GM12878 (cell line): ENCODE measurements around the gene ARVCF.

Experiments
- CREB1 ChIP-seq: IDR thresholded peaks from 2 replicates; pipeline ENCODE4 v1.6.1; 2012; ENCODE audit warnings: low read depth, mild to moderate bottlenecking, inconsistent platforms
- EP300 ChIP-seq, 2 experiments: fragments of 150-350 bp in 1 of 2; IDR thresholded peaks; 2 replicates each; pipeline ENCODE4 v1.6.1; 2011 to 2012; ENCODE audit warnings: low read depth in 2 of 2, low read length in 2 of 2, borderline replicate concordance in 1 of 2, improper control_type of control experiment in 1 of 2, inconsistent platforms in 1 of 2; ENCODE audit not compliant: control insufficient read depth in 1 of 2
- EZH2 ChIP-seq: IDR thresholded peaks from 2 replicates; pipeline ENCODE4 v1.6.1; 2012; ENCODE audit warnings: low read depth, mild to moderate bottlenecking, control low read depth, inconsistent platforms, low read length, borderline replicate concordance; ENCODE audit not compliant: control insufficient read depth
- HCFC1 ChIP-seq: fragments of 150-350 bp; IDR thresholded peaks from 2 replicates; pipeline ENCODE4 v1.6.1; 2014; ENCODE audit warnings: low read length
- NRF1 ChIP-seq: conservative IDR thresholded peaks from 2 replicates; pipeline ENCODE4 v1.6.1; 2011; ENCODE audit warnings: mild to moderate bottlenecking, low read depth, low read length, improper control_type of control experiment
- POLR2AphosphoS2 ChIP-seq: IDR thresholded peaks from 2 replicates; pipeline ENCODE4 v1.6.1; 2011; ENCODE audit warnings: low read depth, mild to moderate bottlenecking, low read length, improper control_type of control experiment, moderate library complexity
- RFX5 ChIP-seq: IDR thresholded peaks from 2 replicates; pipeline ENCODE4 v1.6.1; 2011; ENCODE audit warnings: low read depth, low read length, improper control_type of control experiment
- TF ChIP-seq, protein P1 (sequence below), 3 experiments: IDR thresholded peaks in 2 of 3; conservative IDR thresholded peaks in 1 of 3; 2 replicates each; pipeline ENCODE4 v1.5.1; 2011; ENCODE audit warnings: low read depth in 3 of 3, low read length in 3 of 3, mild to moderate bottlenecking in 3 of 3, control low read depth in 2 of 3, moderate library complexity in 2 of 3, inconsistent platforms in 1 of 3, mixed read lengths in 1 of 3; ENCODE audit not compliant: control insufficient read depth in 2 of 3, insufficient read depth in 1 of 3; ENCODE audit errors: extremely low read depth in 1 of 3

DNA sequence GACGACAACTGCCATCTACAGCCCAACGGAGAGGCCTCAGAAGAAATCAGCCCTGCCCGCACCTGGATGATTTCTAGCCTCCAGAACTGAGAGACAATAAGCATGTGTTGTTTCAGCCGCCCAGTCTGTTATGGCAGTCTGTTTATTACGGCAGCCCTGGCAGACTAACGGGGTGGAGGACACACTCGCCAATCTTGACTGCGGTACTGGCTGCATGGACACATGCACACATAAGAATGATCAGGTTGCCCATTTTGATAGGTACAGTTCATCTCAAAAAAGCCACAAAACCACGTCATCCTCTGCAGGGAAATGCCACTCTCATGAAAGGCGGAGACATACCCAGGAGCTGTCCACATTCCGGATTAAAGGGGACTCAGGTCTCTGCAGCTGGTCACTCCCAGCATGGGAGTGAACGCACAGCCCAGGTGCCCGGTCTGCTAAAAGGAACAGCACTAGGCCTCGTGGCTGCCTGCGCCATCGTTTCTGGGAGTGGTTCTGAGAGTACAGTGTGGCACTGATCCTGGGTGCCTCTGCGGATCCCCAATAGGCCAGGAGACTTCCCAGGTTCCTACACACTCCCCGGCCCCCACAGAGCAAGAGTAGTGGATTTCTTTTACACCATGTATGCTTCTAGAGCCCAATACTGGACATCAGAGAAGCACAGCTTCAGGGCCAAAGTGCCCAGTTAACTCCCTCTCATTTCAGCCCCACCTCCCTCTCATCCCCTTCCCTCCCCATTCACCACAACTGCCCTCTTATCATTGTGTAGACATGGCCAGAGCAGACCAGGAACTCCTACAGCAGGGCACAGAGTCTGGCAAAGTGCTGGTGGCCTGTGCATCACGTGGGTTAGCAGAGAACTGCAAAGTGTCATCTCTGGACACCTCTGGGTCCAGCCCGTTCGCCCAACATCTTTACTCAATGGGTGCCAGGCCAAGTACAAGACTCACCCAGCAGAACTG lies 86.8 kb downstream of the ARVCF start:
- TF ChIP-seq, protein P1, sequence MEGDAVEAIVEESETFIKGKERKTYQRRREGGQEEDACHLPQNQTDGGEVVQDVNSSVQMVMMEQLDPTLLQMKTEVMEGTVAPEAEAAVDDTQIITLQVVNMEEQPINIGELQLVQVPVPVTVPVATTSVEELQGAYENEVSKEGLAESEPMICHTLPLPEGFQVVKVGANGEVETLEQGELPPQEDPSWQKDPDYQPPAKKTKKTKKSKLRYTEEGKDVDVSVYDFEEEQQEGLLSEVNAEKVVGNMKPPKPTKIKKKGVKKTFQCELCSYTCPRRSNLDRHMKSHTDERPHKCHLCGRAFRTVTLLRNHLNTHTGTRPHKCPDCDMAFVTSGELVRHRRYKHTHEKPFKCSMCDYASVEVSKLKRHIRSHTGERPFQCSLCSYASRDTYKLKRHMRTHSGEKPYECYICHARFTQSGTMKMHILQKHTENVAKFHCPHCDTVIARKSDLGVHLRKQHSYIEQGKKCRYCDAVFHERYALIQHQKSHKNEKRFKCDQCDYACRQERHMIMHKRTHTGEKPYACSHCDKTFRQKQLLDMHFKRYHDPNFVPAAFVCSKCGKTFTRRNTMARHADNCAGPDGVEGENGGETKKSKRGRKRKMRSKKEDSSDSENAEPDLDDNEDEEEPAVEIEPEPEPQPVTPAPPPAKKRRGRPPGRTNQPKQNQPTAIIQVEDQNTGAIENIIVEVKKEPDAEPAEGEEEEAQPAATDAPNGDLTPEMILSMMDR (IDR thresholded peaks at IDR 0.05 in 2 of 3, conservative IDR thresholded peaks at IDR 0.05 in 1 of 3; ENCODE audit: control insufficient read depth in 2 of 3, extremely low read depth in 1 of 3, insufficient read depth in 1 of 3, low read depth in 3 of 3, low read length in 3 of 3), result no peak
- TF ChIP-seq EP300 (IDR thresholded peaks at IDR 0.05; ENCODE audit: borderline replicate concordance in 1 of 2, control insufficient read depth in 1 of 2, low read depth in 2 of 2, low read length in 2 of 2) (no peak), POLR2AphosphoS2 (no peak), HCFC1 (no peak), RFX5 (no peak), EZH2 (no peak), CREB1 (no peak), NRF1 (no peak)
